MM.1S (cell line): ENCODE results near the gene LIPH.

Experiments
- CTCF ChIP-seq: fragments of 300-600 bp; sonication (generic); IDR thresholded peaks from 2 replicates; pipeline ENCODE4 v1.5.1; 2016; ENCODE audit warnings: antibody characterized with exemption, low read length, mixed read lengths
- EZH2 ChIP-seq: fragments of 300-600 bp; sonication (generic); optimal IDR thresholded peaks from 2 replicates; pipeline ENCODE3; 2017; ENCODE audit warnings: low read depth, mild to moderate bottlenecking, antibody characterized with exemption, low read length, mixed read lengths

GRCh38 chr3:185517387-185518130, 34.8 kb downstream of the LIPH start:
- no peak for TF ChIP-seq CTCF
- no peak for TF ChIP-seq EZH2
